RWPE2 (cell line): ENCODE results near the gene HMCES.

Experiments used
- ATAC-seq: fragments of 200-7000 bp; cut with Tn5 transposase; 3 replicates; pipeline ENCODE4 v1.9.1; 2021; ENCODE audit warnings: low read depth
- DNase-seq: peaks from one replicate; pipeline ENCODE4 v3.0.0-alpha.2; 2020; ENCODE audit warnings: low spot score
- H3K27ac ChIP-seq: fragments of 450-650 bp; 2 replicates; pipeline ENCODE4 v1.5.1; 2017; ENCODE audit warnings: mild to moderate bottlenecking; ENCODE audit not compliant: poor library complexity, severe bottlenecking
- H3K27me3 ChIP-seq: fragments of 250-450 bp; sonication (Bioruptor Pico); 2 replicates; pipeline ENCODE4 v1.5.1; 2021; ENCODE audit warnings: mild to moderate bottlenecking, moderate library complexity; ENCODE audit not compliant: insufficient read depth, poor library complexity, severe bottlenecking
- H3K36me3 ChIP-seq: fragments of 250-450 bp; sonication (Bioruptor Pico); 2 replicates; pipeline ENCODE4 v1.5.1; 2020; ENCODE audit warnings: low read depth, mild to moderate bottlenecking, moderate library complexity
- H3K4me1 ChIP-seq: fragments of 250-450 bp; sonication (Bioruptor Pico); 2 replicates; pipeline ENCODE4 v1.5.1; 2021; ENCODE audit warnings: mild to moderate bottlenecking, moderate library complexity; ENCODE audit not compliant: insufficient read depth, poor library complexity, severe bottlenecking
- H3K4me3 ChIP-seq: fragments of 250-450 bp; sonication (Bioruptor Pico); 2 replicates; pipeline ENCODE4 v1.5.1; 2021; ENCODE audit warnings: mild to moderate bottlenecking, moderate library complexity; ENCODE audit not compliant: severe bottlenecking
- H3K9me3 ChIP-seq: fragments of 250-450 bp; sonication (Bioruptor Pico); 2 replicates; pipeline ENCODE4 v1.5.1; 2021; ENCODE audit warnings: mild to moderate bottlenecking, moderate library complexity; ENCODE audit not compliant: severe bottlenecking
- TF ChIP-seq, protein P1 (sequence below): fragments of 450-650 bp; IDR thresholded peaks from one replicate; pipeline ENCODE4 v1.5.1; 2017; ENCODE audit warnings: mild to moderate bottlenecking, moderate library complexity; ENCODE audit not compliant: poor library complexity, severe bottlenecking

The HMCES gene

DNA sequence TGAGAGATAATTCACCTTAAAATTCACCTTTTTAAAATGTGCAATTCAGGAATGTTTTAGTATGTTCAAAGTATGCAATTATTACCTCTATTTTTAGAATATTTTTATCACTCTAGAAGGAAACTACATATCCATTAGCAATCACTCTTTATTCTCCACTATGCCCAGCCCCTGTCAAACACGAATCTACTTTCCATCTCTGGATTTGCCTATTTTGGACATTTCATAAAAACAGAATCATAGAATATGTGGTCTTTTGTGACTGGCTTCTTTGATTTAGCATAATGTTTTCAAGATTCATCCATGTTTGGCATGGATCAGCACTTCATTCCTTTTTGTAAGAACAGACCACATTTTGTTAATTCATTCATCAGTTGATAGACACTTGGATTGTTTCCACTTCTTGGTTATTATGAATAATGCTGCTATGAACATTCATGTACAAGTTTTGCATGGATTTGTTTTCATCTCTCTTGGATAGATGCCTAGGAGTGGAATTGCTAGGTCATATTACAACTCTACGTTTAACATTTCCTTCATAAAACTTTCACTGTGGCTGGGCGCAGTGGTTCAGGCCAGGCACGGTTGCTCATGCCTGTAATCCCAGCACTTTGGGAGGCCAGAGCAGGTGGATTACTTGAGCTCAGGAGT, 12.7 kb downstream of the HMCES start:
- ATAC-seq (no peak), DNase-seq (no peak)
- H3K27ac ChIP-seq: no peak overlapping the region
- H3K36me3 ChIP-seq: peaks cover 85% of the 10 kb centered on the region
- no peaks in the 10 kb centered on the region for H3K27me3 ChIP-seq
- no peaks in the 10 kb centered on the region for H3K9me3 ChIP-seq
- no peaks in the 10 kb centered on the region for H3K4me1 ChIP-seq
- TF ChIP-seq, protein P1, sequence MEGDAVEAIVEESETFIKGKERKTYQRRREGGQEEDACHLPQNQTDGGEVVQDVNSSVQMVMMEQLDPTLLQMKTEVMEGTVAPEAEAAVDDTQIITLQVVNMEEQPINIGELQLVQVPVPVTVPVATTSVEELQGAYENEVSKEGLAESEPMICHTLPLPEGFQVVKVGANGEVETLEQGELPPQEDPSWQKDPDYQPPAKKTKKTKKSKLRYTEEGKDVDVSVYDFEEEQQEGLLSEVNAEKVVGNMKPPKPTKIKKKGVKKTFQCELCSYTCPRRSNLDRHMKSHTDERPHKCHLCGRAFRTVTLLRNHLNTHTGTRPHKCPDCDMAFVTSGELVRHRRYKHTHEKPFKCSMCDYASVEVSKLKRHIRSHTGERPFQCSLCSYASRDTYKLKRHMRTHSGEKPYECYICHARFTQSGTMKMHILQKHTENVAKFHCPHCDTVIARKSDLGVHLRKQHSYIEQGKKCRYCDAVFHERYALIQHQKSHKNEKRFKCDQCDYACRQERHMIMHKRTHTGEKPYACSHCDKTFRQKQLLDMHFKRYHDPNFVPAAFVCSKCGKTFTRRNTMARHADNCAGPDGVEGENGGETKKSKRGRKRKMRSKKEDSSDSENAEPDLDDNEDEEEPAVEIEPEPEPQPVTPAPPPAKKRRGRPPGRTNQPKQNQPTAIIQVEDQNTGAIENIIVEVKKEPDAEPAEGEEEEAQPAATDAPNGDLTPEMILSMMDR: no peak
- H3K4me3 ChIP-seq: no peak overlapping the region

- peaks cover 82% of the 10 kb centered on the region for H3K36me3 ChIP-seq
- TF ChIP-seq, protein P1: no peak
These were observed 16.6 kb downstream of the HMCES start for GRCh38 chr3:129295286-129295685.

DNA sequence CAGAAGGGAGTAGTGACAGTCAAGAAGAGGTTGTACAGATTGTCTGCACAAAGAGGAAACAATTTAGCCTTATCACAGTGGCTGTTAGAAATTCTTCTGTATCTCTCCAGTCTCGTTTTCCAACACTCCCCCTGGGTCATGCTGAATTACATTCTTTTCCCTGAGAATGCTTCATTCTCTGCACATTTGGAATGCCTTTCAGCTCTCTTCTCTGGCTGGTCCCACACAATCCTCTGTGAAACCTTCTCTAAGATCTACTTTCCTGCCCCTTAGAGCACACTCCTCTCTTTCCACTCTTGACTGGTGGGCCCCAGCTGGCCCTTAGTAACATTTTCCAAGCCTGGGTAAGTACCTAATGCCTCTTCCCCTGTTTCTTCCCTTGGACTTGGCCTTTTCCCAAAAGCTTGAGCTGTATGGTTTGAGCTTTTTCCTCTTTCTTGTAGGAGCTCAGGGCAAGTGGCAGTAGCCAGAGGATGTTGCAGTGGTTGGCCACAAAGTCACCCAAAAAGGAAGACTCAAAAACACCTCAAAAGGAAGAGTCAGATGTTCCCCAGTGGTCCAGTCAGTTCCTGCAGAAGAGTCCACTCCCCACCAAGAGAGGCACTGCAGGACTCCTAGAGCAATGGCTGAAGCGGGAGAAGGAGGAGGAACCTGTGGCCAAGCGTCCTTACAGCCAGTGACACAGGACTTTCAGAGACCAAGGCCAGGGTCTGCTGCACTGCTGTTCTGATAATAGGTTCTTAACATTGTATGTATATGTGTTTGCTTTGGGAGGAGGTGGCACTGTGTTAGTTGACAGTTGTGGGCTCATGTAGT, 25.7 kb downstream of the HMCES start:
- TF ChIP-seq, protein P1: no peak
- no peak for ATAC-seq
- Histone ChIP-seq H3K4me1 (peaks cover 14% of the 10 kb centered on the region), H3K4me3 (no peak overlapping the region), H3K36me3 (peaks cover 40% of the 10 kb centered on the region), H3K9me3 (no peaks in the 10 kb centered on the region), H3K27me3 (no peaks in the 10 kb centered on the region), H3K27ac (peak overlapping the region; percentile 71)
- DNase-seq: no peak

More at GRCh38 chr3:129295286-129295685, 16.6 kb downstream of the HMCES start:
- Histone ChIP-seq H3K27me3 (no peaks in the 10 kb centered on the region), H3K4me3 (no peak overlapping the region), H3K4me1 (no peaks in the 10 kb centered on the region), H3K27ac (no peak overlapping the region), H3K9me3 (no peaks in the 10 kb centered on the region)
- ATAC-seq (no peak), DNase-seq (no peak)

- Histone ChIP-seq H3K27me3 (no peaks in the 10 kb centered on the region), H3K27ac (peak overlapping the region; percentile 71), H3K4me1 (peaks cover 18% of the 10 kb centered on the region), H3K9me3 (no peaks in the 10 kb centered on the region), H3K4me3 (no peak overlapping the region), H3K36me3 (peaks cover 39% of the 10 kb centered on the region)
- DNase-seq (no peak), ATAC-seq (no peak)
- TF ChIP-seq, protein P1: no peak
These were observed 26.2 kb downstream of the HMCES start for GRCh38 chr3:129304962-129305222.
